Erythroblast (primary cell): Measurements from ENCODE around the gene CAPN5.

ENCODE experiments used
- GATA1 ChIP-seq: IDR thresholded peaks from 2 replicates; pipeline ENCODE4 v1.6.1; 2011; ENCODE audit warnings: low read depth, mild to moderate bottlenecking, control low read depth, low read length, moderate library complexity
- POLR2A ChIP-seq: IDR thresholded peaks from 2 replicates; pipeline ENCODE4 v1.6.1; 2011; ENCODE audit warnings: mild to moderate bottlenecking, low read length

- TF ChIP-seq POLR2A, result no peak
- TF ChIP-seq GATA1, result no peak
Measured at GRCh38 chr11:77057938-77058474, 8.8 kb upstream of the CAPN5 start.
